Measurements from ENCODE around the gene PF4V1.

Gene PF4V1

GRCh38 chr4:73831569-73831968 lies 21.5 kb upstream of the PF4V1 start:
- no peak for TF ChIP-seq CTCF (IDR thresholded peaks at IDR 0.05; ENCODE audit: extremely low read depth, insufficient read depth, missing control alignments)
- no peak for DNase-seq (ENCODE audit: low spot score)

GRCh38 chr4:73832651-73833237 lies 20.4 kb upstream of the PF4V1 start:
- no peak for DNase-seq (ENCODE audit: low spot score)
- in situ Hi-C loops (cut with MboI; ENCODE audit: low pct_unique_long_range_greater_than_20kb, low sequenced_read_pairs, unreplicated experiment): no loop called here
- no peak for TF ChIP-seq CTCF (IDR thresholded peaks at IDR 0.05; ENCODE audit: extremely low read depth, insufficient read depth, missing control alignments)

More at GRCh38 chr4:73831569-73831968, 21.5 kb upstream of the PF4V1 start:
- in situ Hi-C loops (cut with MboI; ENCODE audit: low pct_unique_long_range_greater_than_20kb, low sequenced_read_pairs, unreplicated experiment): no loop called here

GRCh38 chr4:73836373-73837279 lies 16.5 kb upstream of the PF4V1 start, which contains the start of gene CXCL6:
Gene CXCL6, plus strand, starts transcription at chr4:73836678. Its CDS starts 73 bp downstream, at chr4:73836751.
- no peak for DNase-seq (ENCODE audit: low spot score)
- in situ Hi-C loops (cut with MboI; ENCODE audit: low pct_unique_long_range_greater_than_20kb, low sequenced_read_pairs, unreplicated experiment): no loop called here
- no peak for TF ChIP-seq CTCF (IDR thresholded peaks at IDR 0.05; ENCODE audit: extremely low read depth, insufficient read depth, missing control alignments)

GRCh38 chr4:73839071-73839470 lies 14.0 kb upstream of the PF4V1 start:
- no peak for TF ChIP-seq CTCF (IDR thresholded peaks at IDR 0.05; ENCODE audit: extremely low read depth, insufficient read depth, missing control alignments)
- in situ Hi-C loops (cut with MboI; ENCODE audit: low pct_unique_long_range_greater_than_20kb, low sequenced_read_pairs, unreplicated experiment): no loop called here
- DNase-seq (ENCODE audit: low spot score): no peak

GRCh38 chr4:73839715-73840114 lies 13.4 kb upstream of the PF4V1 start:
- DNase-seq (ENCODE audit: low spot score): no peak
- in situ Hi-C loops (cut with MboI; ENCODE audit: low pct_unique_long_range_greater_than_20kb, low sequenced_read_pairs, unreplicated experiment): no loop called here
- no peak for TF ChIP-seq CTCF (IDR thresholded peaks at IDR 0.05; ENCODE audit: extremely low read depth, insufficient read depth, missing control alignments)

- no peak for DNase-seq (ENCODE audit: low spot score)
Observed at GRCh38 chr4:73841243-73841925, 11.7 kb upstream of the PF4V1 start.

More at GRCh38 chr4:73841243-73841925, 11.7 kb upstream of the PF4V1 start:
- no peak for TF ChIP-seq CTCF (IDR thresholded peaks at IDR 0.05; ENCODE audit: extremely low read depth, insufficient read depth, missing control alignments)
- in situ Hi-C loops (cut with MboI; ENCODE audit: low pct_unique_long_range_greater_than_20kb, low sequenced_read_pairs, unreplicated experiment): no loop called here
